Stimulated activated CD8-positive, alpha-beta memory T cell treated with anti-CD3 and anti-CD28 coated beads, Interleukin-2, amount 100 ng/mL, for 48 hours (primary cell): ENCODE results near the gene SLC4A2.
"Not testable (repeated sequence)": the region's sequence is repeated elsewhere in the genome, so short reads cannot be mapped to it uniquely, and the experiment has no call there.

Experiments used
- DNase-seq, 2 donors: peaks; one replicate each; pipeline ENCODE4 v3.0.0-alpha.2; 2020; ENCODE audit warnings: low read depth in 2 of 2

SLC4A2 gene

DNA sequence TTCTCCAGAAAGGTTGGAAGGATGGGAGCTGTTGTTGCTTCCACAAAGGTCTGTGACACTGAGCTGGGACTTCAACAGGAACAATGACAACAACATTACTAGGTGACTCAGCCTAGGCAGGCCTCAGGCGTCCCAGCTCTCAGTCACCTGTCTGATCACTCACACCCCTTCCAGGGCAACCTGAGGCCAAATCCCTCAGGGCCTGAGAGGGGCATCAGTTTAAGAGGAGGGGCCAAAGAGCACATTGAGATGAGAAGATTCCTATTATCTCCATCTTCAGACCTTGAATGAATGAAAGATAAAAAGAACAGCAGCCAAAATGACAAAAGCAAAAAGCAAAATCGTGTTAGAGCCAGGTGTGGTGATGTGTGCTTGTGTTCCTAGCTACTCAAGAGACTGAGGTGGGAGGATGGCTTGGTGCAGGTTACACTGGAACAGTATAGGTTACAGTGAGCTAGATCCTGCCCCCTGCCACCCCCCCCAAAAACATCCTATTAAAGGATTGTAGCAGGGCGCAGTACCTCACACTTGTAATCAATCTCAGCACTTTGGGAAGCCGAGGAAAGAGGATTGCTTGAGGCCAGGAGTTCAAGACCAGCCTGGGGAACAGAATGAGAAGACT, 34.8 kb upstream of the SLC4A2 start, which contains the start of gene ATG9B:
Gene ATG9B, minus strand, starts transcription at position 60 of the 622 bp plus-strand sequence. CDS start 71 bp downstream, outside the sequence.
- DNase-seq: no peak

- no peak for DNase-seq
These were observed 33.3 kb upstream of the SLC4A2 start for GRCh38 chr7:151025924-151026671.

- not testable (repeated sequence) for DNase-seq
These were observed 32.3 kb upstream of the SLC4A2 start for GRCh38 chr7:151026771-151027727.

DNA sequence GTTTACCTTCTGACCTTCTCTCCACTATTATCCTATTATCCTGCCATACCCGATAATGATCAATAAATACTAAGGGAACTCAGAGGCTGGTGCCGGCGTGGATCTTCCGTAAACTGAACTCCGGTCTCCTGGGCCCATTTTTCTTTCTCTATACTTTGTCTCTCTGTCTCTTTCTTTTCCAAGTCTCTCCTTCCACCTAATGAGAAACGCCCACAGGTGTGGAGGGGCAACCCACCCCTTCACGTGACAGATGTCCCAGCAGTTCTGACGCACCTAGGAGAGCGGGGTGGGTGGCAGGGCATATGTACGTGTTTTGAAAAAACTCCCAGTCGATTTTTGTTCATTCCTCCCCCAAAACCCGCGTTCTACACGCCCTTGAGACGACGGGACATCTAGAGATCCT, 31.7 kb upstream of the SLC4A2 start:
- not testable (repeated sequence) for DNase-seq

DNA sequence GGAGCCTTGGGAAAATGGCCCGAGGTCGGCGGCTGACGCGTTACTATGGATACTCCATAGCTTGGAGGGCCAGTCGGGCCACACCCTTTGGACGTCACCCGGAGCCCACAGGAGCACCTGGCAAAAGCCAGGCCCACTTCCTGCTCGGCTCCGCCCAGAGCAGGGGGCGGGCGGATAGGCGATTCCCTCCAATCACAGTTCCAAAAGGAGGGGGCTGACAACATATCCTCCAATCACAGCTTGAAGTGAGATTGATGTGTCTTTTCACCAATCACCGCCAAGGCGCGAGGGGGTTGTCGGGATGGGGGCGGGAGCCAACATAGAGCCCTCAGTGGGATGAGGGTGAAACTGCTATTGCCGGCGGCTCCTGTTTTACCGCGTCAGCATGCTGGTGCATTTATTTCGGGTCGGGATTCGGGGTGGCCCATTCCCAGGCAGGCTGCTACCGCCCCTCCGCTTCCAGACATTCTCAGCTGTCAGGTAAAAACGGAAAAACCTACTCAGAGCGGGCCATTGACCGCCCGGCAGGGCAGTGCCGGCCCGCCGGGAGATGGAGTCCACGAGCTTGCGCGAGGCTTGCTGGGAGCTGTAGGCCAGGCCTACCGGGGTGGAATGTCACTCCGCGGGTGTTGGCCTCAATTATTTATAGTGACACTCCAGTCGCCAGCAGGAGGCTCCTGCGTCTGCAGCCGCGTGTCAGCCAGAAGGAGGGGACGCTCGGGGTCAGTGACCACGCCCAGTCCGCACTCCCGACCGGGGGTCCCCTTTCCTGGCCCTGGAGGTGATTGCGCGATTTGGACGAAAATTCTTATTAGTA, 31.1 kb upstream of the SLC4A2 start, which contains the start of gene ABCB8:
Gene ABCB8, plus strand, starts transcription at position 320 of the 817 bp plus-strand sequence. Its CDS starts 66 bp downstream, at position 386.
- peak; percentile 88 to 95 for DNase-seq

- no peak for DNase-seq
These were observed 30.4 kb upstream of the SLC4A2 start for GRCh38 chr7:151028948-151029501.

GRCh38 chr7:151031011-151031410, 28.4 kb upstream of the SLC4A2 start:
- no peak for DNase-seq

GRCh38 chr7:151032936-151033863, 26.2 kb upstream of the SLC4A2 start:
- no peak for DNase-seq

GRCh38 chr7:151033864-151034249, 25.5 kb upstream of the SLC4A2 start:
- no peak for DNase-seq

- no peak for DNase-seq
These were observed 24.9 kb upstream of the SLC4A2 start for GRCh38 chr7:151034312-151035025.

DNA sequence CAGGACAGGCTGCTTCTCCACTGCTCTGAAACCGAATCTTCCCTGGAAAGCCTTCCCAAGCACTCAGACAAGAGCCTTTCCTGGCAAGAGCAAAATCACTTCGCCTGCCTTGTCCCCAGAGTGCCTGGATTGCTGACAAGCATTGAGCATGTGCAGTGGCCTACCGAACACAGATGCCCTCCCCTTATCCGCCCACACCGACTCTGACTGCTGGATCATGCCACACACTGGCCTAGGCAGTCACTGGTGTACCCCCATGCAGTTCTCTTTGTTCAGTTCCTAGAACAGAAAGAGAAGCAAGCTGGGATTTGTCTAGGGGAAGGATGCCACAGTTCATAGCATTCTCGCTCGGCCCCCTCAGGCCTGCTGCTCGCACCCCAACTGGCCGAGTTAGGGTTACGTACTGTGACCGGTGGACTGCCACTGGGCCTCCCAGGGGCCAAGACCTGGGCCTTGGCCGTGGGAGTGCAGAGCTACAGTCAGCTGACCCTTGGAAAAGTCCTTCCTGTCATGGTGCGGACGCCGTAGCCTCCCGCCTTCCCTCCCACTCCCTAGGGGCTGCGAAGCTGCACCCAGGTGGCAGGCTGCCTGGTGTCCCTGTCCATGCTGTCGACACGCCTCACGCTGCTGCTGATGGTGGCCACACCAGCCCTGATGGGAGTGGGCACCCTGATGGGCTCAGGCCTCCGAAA, 24.2 kb upstream of the SLC4A2 start:
- no peak for DNase-seq

- DNase-seq: no peak
These were observed 23.5 kb upstream of the SLC4A2 start for GRCh38 chr7:151035902-151036301.

GRCh38 chr7:151038951-151039849, 20.2 kb upstream of the SLC4A2 start:
- DNase-seq: peak; percentile 73

DNA sequence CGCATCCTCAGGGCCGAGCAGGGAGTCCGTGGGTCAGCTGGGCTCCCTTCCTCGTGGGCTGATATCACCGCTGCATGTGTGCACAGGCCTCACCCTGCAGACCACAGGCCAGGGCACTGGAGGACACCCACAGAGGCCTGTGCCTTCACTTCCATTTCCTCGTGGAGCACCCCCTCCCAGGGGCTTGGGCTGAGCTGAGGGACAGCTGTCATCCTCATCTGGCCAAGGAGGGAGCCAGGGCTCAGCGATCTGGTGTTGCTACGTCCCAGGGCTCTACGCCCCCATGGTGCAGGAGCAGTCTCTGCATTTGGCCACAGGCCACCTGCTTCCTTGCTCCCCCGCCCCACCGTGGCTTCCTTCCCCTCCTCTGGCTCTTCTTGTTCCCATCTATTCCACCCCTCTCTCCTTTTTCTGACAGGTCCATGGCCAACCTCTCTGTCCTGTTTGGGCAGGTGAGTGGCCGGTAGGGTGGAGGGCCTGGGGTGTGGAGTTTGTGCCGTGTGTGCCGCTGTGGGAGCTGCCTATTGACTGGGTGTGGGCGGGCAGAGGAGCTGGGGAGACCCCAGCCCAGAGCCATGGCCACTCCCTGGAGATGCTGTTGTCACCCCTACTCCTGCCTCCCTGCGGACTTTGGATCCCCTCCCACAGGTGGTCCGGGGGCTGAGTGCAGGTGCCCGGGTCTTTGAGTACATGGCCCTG, 19.4 kb upstream of the SLC4A2 start:
- DNase-seq: no peak

DNA sequence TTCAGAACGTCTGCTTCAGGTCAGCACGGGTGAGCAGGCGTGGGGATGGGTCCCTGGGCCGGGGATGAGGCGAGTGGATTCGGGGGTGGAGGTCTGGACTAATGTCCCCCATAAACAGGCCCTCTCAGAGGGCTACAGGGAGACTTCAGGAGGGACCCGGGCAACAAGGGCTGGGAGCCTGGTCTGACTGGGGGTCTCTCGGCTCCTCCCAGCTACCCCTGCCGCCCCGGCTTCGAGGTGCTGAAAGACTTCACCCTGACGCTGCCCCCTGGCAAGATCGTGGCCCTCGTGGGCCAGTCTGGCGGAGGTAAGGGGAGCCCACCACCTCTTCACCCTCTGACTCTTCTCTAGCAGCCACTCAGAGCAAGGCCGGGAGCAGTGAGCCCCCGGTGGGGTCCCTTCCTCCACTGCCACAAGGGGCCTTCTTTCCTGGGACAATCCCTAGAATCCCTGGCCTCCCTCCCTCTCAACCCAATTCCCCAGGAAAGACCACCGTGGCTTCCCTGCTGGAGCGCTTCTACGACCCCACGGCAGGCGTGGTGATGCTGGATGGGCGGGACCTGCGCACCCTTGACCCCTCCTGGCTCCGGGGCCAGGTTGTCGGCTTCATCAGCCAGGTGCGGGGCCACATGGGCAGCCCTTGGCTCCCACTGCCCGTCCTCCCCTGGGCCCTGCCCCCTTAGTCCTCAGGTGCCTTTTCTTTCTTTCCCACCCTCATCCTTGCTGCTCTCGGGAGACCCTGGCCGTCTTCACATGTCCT, 18.6 kb upstream of the SLC4A2 start:
- no peak for DNase-seq

DNA sequence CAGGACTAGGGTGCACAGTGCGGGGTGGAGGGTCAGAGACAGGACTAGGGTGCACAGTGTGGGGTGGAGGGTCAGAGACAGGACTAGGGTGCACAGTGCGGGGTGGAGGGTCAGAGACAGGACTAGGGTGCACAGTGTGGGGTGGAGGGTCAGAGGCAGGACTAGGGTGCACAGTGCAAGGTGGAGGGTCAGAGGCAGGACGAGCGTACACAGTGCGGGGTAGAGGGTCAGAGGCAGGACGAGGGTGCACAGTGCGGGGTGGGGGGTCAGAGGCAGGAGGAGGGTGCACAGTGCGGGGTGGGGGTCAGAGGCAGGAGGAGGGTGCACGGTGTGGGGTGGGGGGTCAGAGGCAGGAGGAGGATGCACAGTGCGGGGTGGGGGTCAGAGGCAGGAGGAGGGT, 15.9 kb upstream of the SLC4A2 start:
- DNase-seq: not testable (repeated sequence)
